Lower leg skin (tissue), 3 donors: ENCODE results near the gene TNFSF9.

Experiments
- POLR2A ChIP-seq, 2 donors: fragments of 450-650 bp; IDR thresholded peaks; one replicate each; pipeline ENCODE4 v1.6.1; 2016 to 2017; ENCODE audit warnings: antibody characterized with exemption in 2 of 2, mild to moderate bottlenecking in 1 of 2, moderate library complexity in 1 of 2
- TF ChIP-seq, protein P1 (sequence below), 3 donors: fragments of 450-650 bp; IDR thresholded peaks; one replicate each; pipeline ENCODE4 v1.5.1; 2016; ENCODE audit warnings: antibody characterized with exemption in 3 of 3, mild to moderate bottlenecking in 3 of 3, moderate library complexity in 2 of 3

DNA sequence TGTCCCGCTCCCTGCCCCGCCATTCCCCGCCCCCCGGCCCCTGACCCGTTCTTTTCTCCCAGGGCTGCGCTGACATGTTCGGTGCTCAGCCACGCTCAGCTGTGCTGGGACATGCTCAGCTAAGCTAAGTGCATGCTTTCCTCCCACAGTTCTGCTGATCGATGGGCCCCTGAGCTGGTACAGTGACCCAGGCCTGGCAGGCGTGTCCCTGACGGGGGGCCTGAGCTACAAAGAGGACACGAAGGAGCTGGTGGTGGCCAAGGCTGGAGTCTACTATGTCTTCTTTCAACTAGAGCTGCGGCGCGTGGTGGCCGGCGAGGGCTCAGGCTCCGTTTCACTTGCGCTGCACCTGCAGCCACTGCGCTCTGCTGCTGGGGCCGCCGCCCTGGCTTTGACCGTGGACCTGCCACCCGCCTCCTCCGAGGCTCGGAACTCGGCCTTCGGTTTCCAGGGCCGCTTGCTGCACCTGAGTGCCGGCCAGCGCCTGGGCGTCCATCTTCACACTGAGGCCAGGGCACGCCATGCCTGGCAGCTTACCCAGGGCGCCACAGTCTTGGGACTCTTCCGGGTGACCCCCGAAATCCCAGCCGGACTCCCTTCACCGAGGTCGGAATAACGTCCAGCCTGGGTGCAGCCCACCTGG lies 3.7 kb downstream of the TNFSF9 start:
- TF ChIP-seq POLR2A (IDR thresholded peaks at IDR 0.05): no peak
- TF ChIP-seq, protein P1, sequence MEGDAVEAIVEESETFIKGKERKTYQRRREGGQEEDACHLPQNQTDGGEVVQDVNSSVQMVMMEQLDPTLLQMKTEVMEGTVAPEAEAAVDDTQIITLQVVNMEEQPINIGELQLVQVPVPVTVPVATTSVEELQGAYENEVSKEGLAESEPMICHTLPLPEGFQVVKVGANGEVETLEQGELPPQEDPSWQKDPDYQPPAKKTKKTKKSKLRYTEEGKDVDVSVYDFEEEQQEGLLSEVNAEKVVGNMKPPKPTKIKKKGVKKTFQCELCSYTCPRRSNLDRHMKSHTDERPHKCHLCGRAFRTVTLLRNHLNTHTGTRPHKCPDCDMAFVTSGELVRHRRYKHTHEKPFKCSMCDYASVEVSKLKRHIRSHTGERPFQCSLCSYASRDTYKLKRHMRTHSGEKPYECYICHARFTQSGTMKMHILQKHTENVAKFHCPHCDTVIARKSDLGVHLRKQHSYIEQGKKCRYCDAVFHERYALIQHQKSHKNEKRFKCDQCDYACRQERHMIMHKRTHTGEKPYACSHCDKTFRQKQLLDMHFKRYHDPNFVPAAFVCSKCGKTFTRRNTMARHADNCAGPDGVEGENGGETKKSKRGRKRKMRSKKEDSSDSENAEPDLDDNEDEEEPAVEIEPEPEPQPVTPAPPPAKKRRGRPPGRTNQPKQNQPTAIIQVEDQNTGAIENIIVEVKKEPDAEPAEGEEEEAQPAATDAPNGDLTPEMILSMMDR (IDR thresholded peaks at IDR 0.05): no peak
